A549 (cell line): ENCODE data around the gene MYO18B. TPM values are rescaled to one million over a fixed set of nuclear protein-coding genes. Genes with fewer than 3 reads are reported as not detected.

Source experiments
- ATAC-seq, 2 experiments: fragments of 200-7000 bp in 1 of 2; fragments of >200 bp in 1 of 2; cut with Nextera tagmentation in 1 of 2; cut with Tn5 transposase in 1 of 2; 3 replicates each; pipeline versions ENCODE4 v1.8.0 to v1.9.1; 2018 to 2020; ENCODE audit warnings: mild to moderate bottlenecking in 1 of 2, moderate library complexity in 1 of 2
- CTCF ChIA-PET: fragments of 300-600 bp; sonication (Branson Sonifier 250); formaldehyde crosslinking; extraction: SDS; loops from one replicate; lab custom pipeline; 2021; ENCODE audit warnings: antibody characterized with exemption, inconsistent platforms; lab: Yijun Ruan, JAX
- POLR2A ChIA-PET: fragments of 350-600 bp; formaldehyde crosslinking; extraction: SDS; loops from one replicate; lab custom pipeline; 2021; ENCODE audit warnings: antibody characterized with exemption, inconsistent platforms; lab: Yijun Ruan, JAX
- DNase-seq, 2 experiments: peaks; one replicate each; pipeline versions ENCODE4 v3.0.0 to v3.0.0-alpha.2; 2011 to 2016; ENCODE audit warnings: low read depth in 1 of 2, low spot score in 1 of 2
- FAIRE-seq: peaks from 2 replicates; lab custom pipeline; 2011; peaks lifted over from hg19 to GRCh38; lab: Jason Lieb, UNC
- H3K27ac ChIP-seq, 2 experiments: fragments of >200 bp; sonication (Bioruptor Twin); formaldehyde crosslinking; 3 replicates each; pipeline ENCODE4 v1.5.1; 2016 to 2017
- H3K4me1 ChIP-seq: fragments of >200 bp; sonication (Bioruptor Twin); formaldehyde crosslinking; 3 replicates; pipeline ENCODE4 v1.6.1; 2016
- H3K4me2 ChIP-seq: fragments of >200 bp; sonication (Bioruptor Twin); formaldehyde crosslinking; 3 replicates; pipeline ENCODE4 v1.6.1; 2016
- H3K4me3 ChIP-seq: fragments of >200 bp; sonication (Bioruptor Twin); formaldehyde crosslinking; 3 replicates; pipeline ENCODE4 v1.5.1; 2016
- H3K9me3 ChIP-seq: fragments of >200 bp; sonication (Bioruptor Twin); formaldehyde crosslinking; 3 replicates; pipeline ENCODE4 v1.6.1; 2016
- BCL3 ChIP-seq: fragments of >200 bp; sonication (Bioruptor Twin); formaldehyde crosslinking; IDR thresholded peaks from 3 replicates; pipeline ENCODE4 v1.6.1; 2016
- BHLHE40 ChIP-seq: IDR thresholded peaks from 2 replicates; pipeline ENCODE4 v1.6.1; 2012; ENCODE audit warnings: low read depth, low read length, inconsistent platforms
- CBX8 ChIP-seq: fragments of 200-600 bp; sonication (generic); IDR thresholded peaks from 2 replicates; pipeline ENCODE4 v1.6.1; 2016
- CEBPB ChIP-seq, 2 experiments: fragments of >200 bp in 1 of 2; sonication (Bioruptor Twin) in 1 of 2; formaldehyde crosslinking in 1 of 2; IDR thresholded peaks; 2 replicates each; pipeline ENCODE4 v1.6.1; 2012 to 2016
- CHD4 ChIP-seq: fragments of 200-600 bp; sonication (generic); IDR thresholded peaks from 2 replicates; pipeline ENCODE4 v1.6.1; 2016; ENCODE audit warnings: antibody characterized with exemption, mild to moderate bottlenecking, borderline replicate concordance
- ELK1 ChIP-seq: fragments of 150-350 bp; IDR thresholded peaks from 2 replicates; pipeline ENCODE4 v1.6.1; 2014; ENCODE audit warnings: low read depth, mild to moderate bottlenecking, low read length
- HES2 ChIP-seq: fragments of >200 bp; sonication (Bioruptor Twin); formaldehyde crosslinking; IDR thresholded peaks from 2 replicates; pipeline ENCODE4 v1.6.1; 2016
- HOXB13 ChIP-seq: fragments of 250-450 bp; sonication (Bioruptor Pico); IDR thresholded peaks from 2 replicates; pipeline ENCODE4 v1.5.0; 2020; ENCODE audit warnings: low read depth, mild to moderate bottlenecking, moderate library complexity
- JUN ChIP-seq, 2 experiments: fragments of >200 bp; sonication (Bioruptor Twin); formaldehyde crosslinking; IDR thresholded peaks; 2 replicates in 1 of 2; 3 replicates in 1 of 2; pipeline ENCODE4 v1.6.1; 2016 to 2017
- MAFK ChIP-seq: fragments of 450-650 bp; IDR thresholded peaks from 2 replicates; pipeline ENCODE4 v1.6.1; 2014; ENCODE audit not compliant: partially characterized antibody
- MYC ChIP-seq: IDR thresholded peaks from 2 replicates; pipeline ENCODE4 v1.6.1; 2012; ENCODE audit warnings: mild to moderate bottlenecking, inconsistent platforms, low read length, improper control_type of control experiment, borderline replicate concordance
- NFE2L2 ChIP-seq: fragments of 150-350 bp; conservative IDR thresholded peaks from 2 replicates; pipeline ENCODE4 v1.6.1; 2014; ENCODE audit warnings: low read length
- NPAS2 ChIP-seq: fragments of 250-450 bp; sonication (Bioruptor Pico); IDR thresholded peaks from 2 replicates; pipeline ENCODE4 v1.8.0; 2022; ENCODE audit warnings: mild to moderate bottlenecking, moderate library complexity, borderline replicate concordance
- POLR2AphosphoS2 ChIP-seq: conservative IDR thresholded peaks from 2 replicates; pipeline ENCODE4 v1.6.1; 2012; ENCODE audit warnings: low read length, improper control_type of control experiment, inconsistent platforms
- RFX5 ChIP-seq: fragments of 450-650 bp; IDR thresholded peaks from 2 replicates; pipeline ENCODE4 v1.7.1; 2014; ENCODE audit warnings: antibody characterized with exemption, mild to moderate bottlenecking, moderate library complexity
- RNF2 ChIP-seq: fragments of 200-600 bp; sonication (generic); IDR thresholded peaks from 2 replicates; pipeline ENCODE4 v1.6.1; 2016; ENCODE audit warnings: low read depth, mild to moderate bottlenecking, antibody characterized with exemption, moderate library complexity, borderline replicate concordance
- SREBF2 ChIP-seq: fragments of 450-650 bp; IDR thresholded peaks from 2 replicates; pipeline ENCODE4 v1.6.1; 2014; ENCODE audit warnings: mild to moderate bottlenecking, moderate library complexity
- ZC3H11A ChIP-seq: fragments of 450-650 bp; IDR thresholded peaks from 2 replicates; pipeline ENCODE4 v1.6.1; 2014; ENCODE audit warnings: antibody characterized with exemption, mild to moderate bottlenecking
- ZNF302 ChIP-seq: fragments of 250-450 bp; sonication (Bioruptor Pico); IDR thresholded peaks from 2 replicates; pipeline ENCODE4 v1.9.0; 2021; ENCODE audit warnings: inconsistent platforms, mild to moderate bottlenecking, moderate library complexity
- ZSCAN20 ChIP-seq: fragments of 250-450 bp; sonication (Bioruptor Pico); IDR thresholded peaks from 2 replicates; pipeline ENCODE4 v1.8.0; 2022; ENCODE audit warnings: mild to moderate bottlenecking, moderate library complexity
- WGBS: methylation state at CpG from one replicate; pipeline ENCODE4 v1.1.6; 2017; ENCODE audit errors: missing lambda C conversion rate; 5-methylcytosine and 5-hydroxymethylcytosine counted together
- polyA plus RNA-seq, 4 experiments: library from polyadenylated mRNA; depleted of rRNA in 3 of 4; stranded (reverse); fragments of >200 nt; fragmentation: RNase III in 1 of 4; extraction: RNeasy Plus Mini Kit Qiagen cat#74134 plus additional on column Dnase treatment in 1 of 4; gene quantifications; 2 replicates in 3 of 4; 3 replicates in 1 of 4; pipeline ENCODE4 v1.2.3, GENCODE V29; 2011 to 2017
- TF ChIP-seq, protein P1 (sequence below): IDR thresholded peaks from 2 replicates; pipeline ENCODE4 v1.6.1; 2012
- TF ChIP-seq, protein P2 (sequence below): fragments of 200-600 bp; sonication (generic); IDR thresholded peaks from 2 replicates; pipeline ENCODE4 v1.6.1; 2016; ENCODE audit warnings: antibody characterized with exemption, mild to moderate bottlenecking, moderate library complexity
- TF ChIP-seq, protein P3 (sequence below): fragments of 250-450 bp; sonication (Bioruptor Pico); IDR thresholded peaks from 2 replicates; pipeline ENCODE4 v1.5.0; 2021; ENCODE audit warnings: mild to moderate bottlenecking, moderate library complexity, borderline replicate concordance

The MYO18B gene
- polyA plus RNA-seq, 2 of the 4 experiments (the other 2 are of a cell fraction): 0.01 TPM

GRCh38 chr22:25800766-25801165 lies 58.8 kb downstream of the MYO18B start (continued):
- TF ChIP-seq, protein P1, sequence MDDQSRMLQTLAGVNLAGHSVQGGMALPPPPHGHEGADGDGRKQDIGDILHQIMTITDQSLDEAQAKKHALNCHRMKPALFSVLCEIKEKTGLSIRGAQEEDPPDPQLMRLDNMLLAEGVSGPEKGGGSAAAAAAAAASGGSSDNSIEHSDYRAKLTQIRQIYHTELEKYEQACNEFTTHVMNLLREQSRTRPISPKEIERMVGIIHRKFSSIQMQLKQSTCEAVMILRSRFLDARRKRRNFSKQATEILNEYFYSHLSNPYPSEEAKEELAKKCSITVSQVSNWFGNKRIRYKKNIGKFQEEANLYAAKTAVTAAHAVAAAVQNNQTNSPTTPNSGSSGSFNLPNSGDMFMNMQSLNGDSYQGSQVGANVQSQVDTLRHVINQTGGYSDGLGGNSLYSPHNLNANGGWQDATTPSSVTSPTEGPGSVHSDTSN: no peak
- TF ChIP-seq, all 56 proteins: peak for 0

- Histone ChIP-seq H3K9me3 (no peaks in the 10 kb centered on the region), H3K4me1 (no peaks in the 10 kb centered on the region), H3K4me2 (no peak overlapping the region), H3K27ac (no peak overlapping the region), H3K4me3 (no peak overlapping the region)
- TF ChIP-seq, protein P2, sequence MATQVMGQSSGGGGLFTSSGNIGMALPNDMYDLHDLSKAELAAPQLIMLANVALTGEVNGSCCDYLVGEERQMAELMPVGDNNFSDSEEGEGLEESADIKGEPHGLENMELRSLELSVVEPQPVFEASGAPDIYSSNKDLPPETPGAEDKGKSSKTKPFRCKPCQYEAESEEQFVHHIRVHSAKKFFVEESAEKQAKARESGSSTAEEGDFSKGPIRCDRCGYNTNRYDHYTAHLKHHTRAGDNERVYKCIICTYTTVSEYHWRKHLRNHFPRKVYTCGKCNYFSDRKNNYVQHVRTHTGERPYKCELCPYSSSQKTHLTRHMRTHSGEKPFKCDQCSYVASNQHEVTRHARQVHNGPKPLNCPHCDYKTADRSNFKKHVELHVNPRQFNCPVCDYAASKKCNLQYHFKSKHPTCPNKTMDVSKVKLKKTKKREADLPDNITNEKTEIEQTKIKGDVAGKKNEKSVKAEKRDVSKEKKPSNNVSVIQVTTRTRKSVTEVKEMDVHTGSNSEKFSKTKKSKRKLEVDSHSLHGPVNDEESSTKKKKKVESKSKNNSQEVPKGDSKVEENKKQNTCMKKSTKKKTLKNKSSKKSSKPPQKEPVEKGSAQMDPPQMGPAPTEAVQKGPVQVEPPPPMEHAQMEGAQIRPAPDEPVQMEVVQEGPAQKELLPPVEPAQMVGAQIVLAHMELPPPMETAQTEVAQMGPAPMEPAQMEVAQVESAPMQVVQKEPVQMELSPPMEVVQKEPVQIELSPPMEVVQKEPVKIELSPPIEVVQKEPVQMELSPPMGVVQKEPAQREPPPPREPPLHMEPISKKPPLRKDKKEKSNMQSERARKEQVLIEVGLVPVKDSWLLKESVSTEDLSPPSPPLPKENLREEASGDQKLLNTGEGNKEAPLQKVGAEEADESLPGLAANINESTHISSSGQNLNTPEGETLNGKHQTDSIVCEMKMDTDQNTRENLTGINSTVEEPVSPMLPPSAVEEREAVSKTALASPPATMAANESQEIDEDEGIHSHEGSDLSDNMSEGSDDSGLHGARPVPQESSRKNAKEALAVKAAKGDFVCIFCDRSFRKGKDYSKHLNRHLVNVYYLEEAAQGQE: no peak
- no peak for TF ChIP-seq HOXB13 (CRISPR knock-in tag)
- TF ChIP-seq, protein P3, sequence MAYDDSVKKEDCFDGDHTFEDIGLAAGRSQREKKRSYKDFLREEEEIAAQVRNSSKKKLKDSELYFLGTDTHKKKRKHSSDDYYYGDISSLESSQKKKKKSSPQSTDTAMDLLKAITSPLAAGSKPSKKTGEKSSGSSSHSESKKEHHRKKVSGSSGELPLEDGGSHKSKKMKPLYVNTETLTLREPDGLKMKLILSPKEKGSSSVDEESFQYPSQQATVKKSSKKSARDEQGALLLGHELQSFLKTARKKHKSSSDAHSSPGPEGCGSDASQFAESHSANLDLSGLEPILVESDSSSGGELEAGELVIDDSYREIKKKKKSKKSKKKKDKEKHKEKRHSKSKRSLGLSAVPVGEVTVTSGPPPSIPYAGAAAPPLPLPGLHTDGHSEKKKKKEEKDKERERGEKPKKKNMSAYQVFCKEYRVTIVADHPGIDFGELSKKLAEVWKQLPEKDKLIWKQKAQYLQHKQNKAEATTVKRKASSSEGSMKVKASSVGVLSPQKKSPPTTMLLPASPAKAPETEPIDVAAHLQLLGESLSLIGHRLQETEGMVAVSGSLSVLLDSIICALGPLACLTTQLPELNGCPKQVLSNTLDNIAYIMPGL (CRISPR knock-in tag): no peak
- no peak for TF ChIP-seq ZC3H11A
- no peak for TF ChIP-seq ZNF302 (CRISPR knock-in tag)
- TF ChIP-seq RFX5: no peak
- no peak for TF ChIP-seq JUN (IDR thresholded peaks at IDR 0.05)
- no peak for TF ChIP-seq NFE2L2
- TF ChIP-seq BHLHE40: no peak
- TF ChIP-seq CEBPB (IDR thresholded peaks at IDR 0.05): no peak
- TF ChIP-seq POLR2AphosphoS2: no peak
- TF ChIP-seq CBX8: no peak
- TF ChIP-seq MYC: no peak
- no peak for TF ChIP-seq BCL3
- no peak for TF ChIP-seq NPAS2
- ChIA-PET CTCF (no interaction called here), POLR2A (no interaction called here)
- ATAC-seq (no peak), FAIRE-seq (no peak), DNase-seq (no peak)
- WGBS: 4% methylated on average over 2 of the region's 2 CpGs
These were observed 60.0 kb downstream of the MYO18B start for GRCh38 chr22:25802018-25802417.

GRCh38 chr22:25804676-25805075 lies 62.7 kb downstream of the MYO18B start:
- WGBS: no CpG with 5 or more reads among the region's 6 CpGs
- peaks cover 4% of the 10 kb centered on the region; the same call in 1 of the 3 replicates for H3K9me3 ChIP-seq
- H3K4me1 ChIP-seq: no peaks in the 10 kb centered on the region
- H3K27ac ChIP-seq: no peak overlapping the region
- no peak for FAIRE-seq
- ATAC-seq: no peak
- no peak overlapping the region for H3K4me2 ChIP-seq
- ChIA-PET POLR2A (no interaction called here), CTCF (no interaction called here)
- no peak for DNase-seq
- H3K4me3 ChIP-seq: no peak overlapping the region
- TF ChIP-seq ELK1 (no peak), POLR2AphosphoS2 (no peak), RNF2 (no peak), CHD4 (no peak), HES2 (no peak), MAFK (no peak), SREBF2 (no peak), ZSCAN20 (CRISPR knock-in tag) (no peak)
- TF ChIP-seq, protein P2: no peak
